Measurements from ENCODE around the gene OR51I2.

- TF ChIP-seq CTCF (IDR thresholded peaks at IDR 0.05 in 4 of 5, conservative IDR thresholded peaks at IDR 0.05 in 1 of 5), result no peak
- TF ChIP-seq POLR2A (IDR thresholded peaks at IDR 0.05), result no peak
These were observed 56.4 kb downstream of the OR51I2 start for GRCh38 chr11:5505363-5506048.
